Measurements from ENCODE around the gene KBTBD7. TPM values are rescaled to one million over a fixed set of nuclear protein-coding genes. Genes with fewer than 3 reads are reported as not detected.

KBTBD7 gene
- total RNA-seq, 1 experiment from 2014 or later, result 10.5 TPM

- Mint-ChIP-seq H3K4me3 (ENCODE audit: unreplicated experiment) (no peak overlapping the region), H3K9me3 (ENCODE audit: unreplicated experiment) (peaks cover 67% of the 10 kb centered on the region), H3K27me3 (ENCODE audit: insufficient read depth, unreplicated experiment) (no peaks in the 10 kb centered on the region), H3K4me1 (ENCODE audit: low read depth, unreplicated experiment) (no peaks in the 10 kb centered on the region), H3K27ac (ENCODE audit: unreplicated experiment) (no peak overlapping the region), H3K36me3 (ENCODE audit: insufficient read depth, unreplicated experiment) (peaks cover 16% of the 10 kb centered on the region)
- Histone ChIP-seq H3K9me3 (peaks cover 39% of the 10 kb centered on the region), H3K4me3 (ENCODE audit: low read depth, low read length) (no peak overlapping the region), H3K4me1 (no peaks in the 10 kb centered on the region), H3K36me3 (ENCODE audit: control insufficient read depth, insufficient read depth, low read length) (no peaks in the 10 kb centered on the region), H3K27me3 (replicated peaks; ENCODE audit: control insufficient read depth, insufficient read depth, low read length) (no peaks in the 10 kb centered on the region)
- CTCF ChIA-PET, result no interaction called here
- POLR2A ChIA-PET, result no interaction called here
- no peak for TF ChIP-seq CTCF (IDR thresholded peaks at IDR 0.05; ENCODE audit: insufficient read depth in 1 of 2, low read depth in 1 of 2, low read length in 1 of 2, severe bottlenecking in 1 of 2, unreplicated experiment in 1 of 2)
- BruUV-seq (replicated peaks), result no TSS peak
- intact Hi-C loops (cut with micrococcal nuclease; ENCODE audit: unreplicated experiment), result no loop called here
- DNase-seq, result peak in 1 of 2 experiments; percentile 30
These were observed 45.7 kb downstream of the KBTBD7 start for GRCh38 chr13:41148419-41149283.

- H3K9me3 Mint-ChIP-seq (ENCODE audit: unreplicated experiment), result peaks cover 34% of the 10 kb centered on the region
- H3K36me3 Mint-ChIP-seq (ENCODE audit: insufficient read depth, unreplicated experiment), result peaks cover 9% of the 10 kb centered on the region
These were observed 49.0 kb downstream of the KBTBD7 start for GRCh38 chr13:41145136-41145908.

More at GRCh38 chr13:41145136-41145908, 49.0 kb downstream of the KBTBD7 start:
- Mint-ChIP-seq H3K27ac (ENCODE audit: unreplicated experiment) (no peak overlapping the region), H3K4me1 (ENCODE audit: low read depth, unreplicated experiment) (no peaks in the 10 kb centered on the region), H3K27me3 (ENCODE audit: insufficient read depth, unreplicated experiment) (no peaks in the 10 kb centered on the region), H3K4me3 (ENCODE audit: unreplicated experiment) (no peak overlapping the region)
- intact Hi-C loops (cut with micrococcal nuclease; ENCODE audit: unreplicated experiment), result no loop called here
- no peak for DNase-seq
- TF ChIP-seq CTCF (IDR thresholded peaks at IDR 0.05; ENCODE audit: insufficient read depth in 1 of 2, low read depth in 1 of 2, low read length in 1 of 2, severe bottlenecking in 1 of 2, unreplicated experiment in 1 of 2), result no peak
- no TSS peak for BruUV-seq (replicated peaks)
- ChIA-PET CTCF (no interaction called here), POLR2A (no interaction called here)
- H3K4me1 ChIP-seq, result no peaks in the 10 kb centered on the region
- no peaks in the 10 kb centered on the region for H3K36me3 ChIP-seq (ENCODE audit: control insufficient read depth, insufficient read depth, low read length)
- H3K4me3 ChIP-seq (ENCODE audit: low read depth, low read length), result no peak overlapping the region
- no peaks in the 10 kb centered on the region for H3K27me3 ChIP-seq (replicated peaks; ENCODE audit: control insufficient read depth, insufficient read depth, low read length)
- peaks cover 33% of the 10 kb centered on the region for H3K9me3 ChIP-seq
